HEK293 (cell line): ENCODE data around the gene ABLIM2.

ENCODE experiments used
- ZNF138 ChIP-seq: fragments of 450-650 bp; formaldehyde crosslinking; IDR thresholded peaks from 2 replicates; pipeline ENCODE4 v1.5.1; 2016; ENCODE audit warnings: missing biosample characterization, missing genetic modification characterization, borderline replicate concordance
- ZNF175 ChIP-seq: fragments of 450-650 bp; formaldehyde crosslinking; IDR thresholded peaks from 2 replicates; pipeline ENCODE4 v1.5.1; 2016; ENCODE audit warnings: missing biosample characterization, missing genetic modification characterization
- TF ChIP-seq, protein P1 (sequence below): fragments of 450-650 bp; formaldehyde crosslinking; IDR thresholded peaks from 2 replicates; pipeline ENCODE4 v1.5.1; 2016; ENCODE audit warnings: missing biosample characterization, missing genetic modification characterization

DNA sequence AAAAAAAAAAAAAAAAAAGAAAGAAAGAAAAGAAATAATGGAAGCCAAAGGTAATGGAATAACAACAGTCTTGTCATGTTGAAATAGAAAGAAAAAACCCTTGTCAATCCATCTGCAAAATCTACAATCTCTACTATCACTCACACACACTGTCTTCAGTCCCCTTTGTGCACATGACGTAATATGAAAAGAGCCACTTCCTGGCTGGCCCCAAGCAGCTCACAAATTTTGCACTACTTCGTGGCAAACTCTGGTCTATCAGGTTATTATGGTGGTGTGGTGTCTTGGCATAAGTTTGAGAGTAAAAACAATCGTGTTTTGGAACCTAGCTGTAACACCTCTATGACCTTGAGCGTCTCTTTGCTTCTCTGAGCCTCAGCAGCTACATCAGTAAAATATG is 210.7 kb downstream of the ABLIM2 start:
- TF ChIP-seq, protein P1, sequence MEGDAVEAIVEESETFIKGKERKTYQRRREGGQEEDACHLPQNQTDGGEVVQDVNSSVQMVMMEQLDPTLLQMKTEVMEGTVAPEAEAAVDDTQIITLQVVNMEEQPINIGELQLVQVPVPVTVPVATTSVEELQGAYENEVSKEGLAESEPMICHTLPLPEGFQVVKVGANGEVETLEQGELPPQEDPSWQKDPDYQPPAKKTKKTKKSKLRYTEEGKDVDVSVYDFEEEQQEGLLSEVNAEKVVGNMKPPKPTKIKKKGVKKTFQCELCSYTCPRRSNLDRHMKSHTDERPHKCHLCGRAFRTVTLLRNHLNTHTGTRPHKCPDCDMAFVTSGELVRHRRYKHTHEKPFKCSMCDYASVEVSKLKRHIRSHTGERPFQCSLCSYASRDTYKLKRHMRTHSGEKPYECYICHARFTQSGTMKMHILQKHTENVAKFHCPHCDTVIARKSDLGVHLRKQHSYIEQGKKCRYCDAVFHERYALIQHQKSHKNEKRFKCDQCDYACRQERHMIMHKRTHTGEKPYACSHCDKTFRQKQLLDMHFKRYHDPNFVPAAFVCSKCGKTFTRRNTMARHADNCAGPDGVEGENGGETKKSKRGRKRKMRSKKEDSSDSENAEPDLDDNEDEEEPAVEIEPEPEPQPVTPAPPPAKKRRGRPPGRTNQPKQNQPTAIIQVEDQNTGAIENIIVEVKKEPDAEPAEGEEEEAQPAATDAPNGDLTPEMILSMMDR (tag by site-specific recombination): no peak
- TF ChIP-seq ZNF138 (tag by site-specific recombination) (no peak), ZNF175 (no peak)
